ENCODE data around the gene CTNND2. TPM values are rescaled to one million over a fixed set of nuclear protein-coding genes. Genes with fewer than 3 reads are reported as not detected.

CTNND2 gene
- total RNA-seq, 1 donor from 2014 or later = 18.4 TPM

DNA sequence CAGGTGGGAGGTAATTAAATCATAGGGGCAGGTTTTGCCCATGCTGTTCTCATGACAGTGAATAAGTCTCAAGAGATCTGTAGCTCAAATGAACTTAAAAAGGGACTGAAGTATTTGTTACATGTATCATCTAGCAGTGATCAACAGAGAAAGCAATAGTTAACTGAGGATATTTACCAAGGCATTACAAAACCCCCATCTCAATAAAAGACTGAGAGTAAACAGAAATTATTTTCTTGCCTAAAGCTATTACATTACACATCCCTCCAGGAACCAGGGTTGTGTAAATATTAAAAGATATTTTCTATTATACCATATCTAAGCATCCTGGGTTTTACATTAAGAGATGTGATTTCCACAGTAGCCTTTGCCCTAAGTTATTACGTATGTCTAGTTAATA, 169.9 kb downstream of the CTNND2 start:
- Histone ChIP-seq H3K27ac (replicated peaks) (no peak overlapping the region), H3K4me3 (no peak overlapping the region), H3K9me3 (replicated peaks) (peaks cover 5% of the 10 kb centered on the region), H3K4me1 (no peaks in the 10 kb centered on the region), H3K27me3 (ENCODE audit: low read depth) (no peaks in the 10 kb centered on the region), H3K36me3 (no peaks in the 10 kb centered on the region)
- no peak for TF ChIP-seq CTCF (IDR thresholded peaks at IDR 0.05; ENCODE audit: borderline replicate concordance)
- intact Hi-C loops (cut with micrococcal nuclease) = no loop called here
- DNase-seq = no peak

GRCh38 chr5:11733840-11734192, 170.4 kb downstream of the CTNND2 start:
- no peak for TF ChIP-seq CTCF (IDR thresholded peaks at IDR 0.05; ENCODE audit: borderline replicate concordance)
- no peaks in the 10 kb centered on the region for H3K4me1 ChIP-seq
- no peaks in the 10 kb centered on the region for H3K27me3 ChIP-seq (ENCODE audit: low read depth)
- DNase-seq = no peak
- H3K36me3 ChIP-seq = no peaks in the 10 kb centered on the region
- no peak overlapping the region for H3K4me3 ChIP-seq
- no peaks in the 10 kb centered on the region for H3K9me3 ChIP-seq (replicated peaks)
- H3K27ac ChIP-seq (replicated peaks) = no peak overlapping the region
- intact Hi-C loops (cut with micrococcal nuclease) = no loop called here

DNA sequence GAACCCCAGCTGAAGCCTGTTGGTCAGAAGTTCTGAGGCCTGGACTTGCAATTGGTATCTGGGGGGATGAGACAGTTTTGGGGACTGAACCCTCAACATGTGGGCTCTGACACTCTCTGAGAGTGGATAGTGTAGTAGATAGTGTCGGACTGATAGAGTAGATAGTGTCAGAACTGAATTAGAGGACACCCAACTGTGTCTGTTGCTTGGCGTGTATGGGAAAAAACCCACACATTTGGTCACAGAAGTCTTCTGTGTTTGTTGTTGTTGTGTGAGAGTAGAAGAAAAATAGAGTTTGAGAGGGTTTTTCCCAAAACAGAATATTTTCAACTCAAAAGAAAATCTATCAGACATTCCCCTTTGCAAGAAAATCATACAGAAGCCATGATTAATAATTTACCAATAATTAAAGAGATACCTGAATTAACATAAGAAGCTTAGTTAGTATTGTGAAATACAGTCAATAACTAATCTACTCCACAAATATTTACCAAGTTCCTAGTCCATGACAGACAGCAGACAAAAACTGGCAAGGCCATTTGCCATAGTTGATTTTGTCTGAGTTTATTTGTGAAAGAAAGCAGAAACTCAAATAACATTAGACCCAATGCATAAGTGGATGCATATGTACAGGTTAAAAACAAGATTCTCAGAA, 170.9 kb downstream of the CTNND2 start:
- Histone ChIP-seq H3K4me3 (no peak overlapping the region), H3K27me3 (ENCODE audit: low read depth) (no peaks in the 10 kb centered on the region)
- no peak for TF ChIP-seq CTCF (IDR thresholded peaks at IDR 0.05; ENCODE audit: borderline replicate concordance)

GRCh38 chr5:11724940-11725339, 179.3 kb downstream of the CTNND2 start:
- intact Hi-C loops (cut with micrococcal nuclease) = no loop called here
- no peak for TF ChIP-seq CTCF (IDR thresholded peaks at IDR 0.05; ENCODE audit: borderline replicate concordance)
- no peak for DNase-seq

More for the DNA sequence above, 170.9 kb downstream of the CTNND2 start:
- Histone ChIP-seq H3K9me3 (replicated peaks) (no peaks in the 10 kb centered on the region), H3K4me1 (no peaks in the 10 kb centered on the region), H3K36me3 (no peaks in the 10 kb centered on the region), H3K27ac (replicated peaks) (no peak overlapping the region)
- intact Hi-C loops (cut with micrococcal nuclease) = no loop called here
- no peak for DNase-seq

GRCh38 chr5:11719888-11720481, 184.3 kb downstream of the CTNND2 start:
- no peaks in the 10 kb centered on the region for H3K4me1 ChIP-seq
- H3K4me3 ChIP-seq = no peak overlapping the region
- peak; percentile 20 for DNase-seq
- H3K36me3 ChIP-seq = no peaks in the 10 kb centered on the region
- H3K27ac ChIP-seq (replicated peaks) = no peak overlapping the region
- no peaks in the 10 kb centered on the region for H3K27me3 ChIP-seq (ENCODE audit: low read depth)
- TF ChIP-seq CTCF (IDR thresholded peaks at IDR 0.05; ENCODE audit: borderline replicate concordance) = peak; percentile 54
- intact Hi-C loops (cut with micrococcal nuclease) = no loop called here
- H3K9me3 ChIP-seq (replicated peaks) = no peaks in the 10 kb centered on the region

More at GRCh38 chr5:11724940-11725339, 179.3 kb downstream of the CTNND2 start:
- Histone ChIP-seq H3K4me3 (no peak overlapping the region), H3K27ac (replicated peaks) (no peak overlapping the region), H3K27me3 (ENCODE audit: low read depth) (no peaks in the 10 kb centered on the region), H3K4me1 (no peaks in the 10 kb centered on the region), H3K36me3 (no peaks in the 10 kb centered on the region), H3K9me3 (replicated peaks) (no peaks in the 10 kb centered on the region)
